ENCODE measurements around the gene VILL. TPM values are rescaled to one million over a fixed set of nuclear protein-coding genes. Genes with fewer than 3 reads are reported as not detected.
A peak's percentile ranks its signal among the peaks of the same experiment; 100 is the strongest.
"Not testable (repeated sequence)": the region's sequence is repeated elsewhere in the genome, so short reads cannot be mapped to it uniquely, and the experiment has no call there.

VILL gene
- total RNA-seq, 1 donor from 2014 or later, result 4.0 TPM

DNA sequence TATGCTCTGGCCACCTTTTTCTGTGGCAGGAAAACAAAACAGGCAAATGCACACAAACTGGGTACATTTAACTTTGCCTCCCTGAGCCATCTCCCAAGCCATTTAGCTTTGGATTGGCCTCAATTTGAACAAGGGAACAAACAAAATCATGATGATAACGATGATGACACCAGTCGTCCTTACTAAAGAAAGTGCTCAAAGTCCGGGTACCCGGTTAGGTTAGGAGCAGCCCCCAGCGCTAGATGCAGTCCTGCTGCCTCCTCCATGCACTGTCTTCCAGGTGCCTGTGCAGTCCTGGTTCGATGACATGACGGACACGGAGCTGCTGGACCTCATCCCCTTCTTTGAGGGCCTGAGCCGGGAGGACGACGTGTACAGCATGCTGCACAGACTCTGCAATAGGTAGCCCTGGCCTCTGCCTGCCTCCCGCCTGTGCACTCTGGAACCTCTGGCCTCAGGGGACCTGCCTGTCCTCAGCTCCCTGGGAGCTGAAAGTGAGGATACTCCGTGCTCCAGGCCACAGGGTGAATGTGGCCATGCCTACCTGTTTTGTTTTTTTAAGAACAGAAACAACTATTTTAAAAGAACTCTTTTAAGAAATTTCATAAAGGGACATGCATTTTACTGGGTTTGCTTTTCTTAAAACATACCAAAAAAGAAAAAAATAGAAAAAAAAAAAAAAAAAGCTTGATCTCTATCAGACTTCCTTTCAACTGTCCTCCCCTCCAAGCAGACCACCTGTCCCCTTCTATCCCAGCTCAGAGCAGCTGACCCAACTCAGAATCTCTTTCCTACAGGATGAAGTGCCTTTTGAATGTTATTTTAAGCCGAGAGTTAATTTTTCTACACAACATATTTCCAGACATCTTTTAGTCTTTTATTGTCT, 9.9 kb upstream of the VILL start:
- no peak for ATAC-seq (ENCODE audit: poor library complexity)
- intact Hi-C loops (cut with DNase I), result no loop called here
- no peak for DNase-seq

- intact Hi-C loops (cut with DNase I), result no loop called here
- ATAC-seq (ENCODE audit: poor library complexity) (no peak), DNase-seq (no peak)
Observed at GRCh38 chr3:37981348-37981664, 9.3 kb upstream of the VILL start.

GRCh38 chr3:37982331-37982730, 8.3 kb upstream of the VILL start:
- intact Hi-C loops (cut with DNase I), result no loop called here
- ATAC-seq (ENCODE audit: poor library complexity) (no peak), DNase-seq (no peak)

GRCh38 chr3:37984051-37984450, 6.5 kb upstream of the VILL start:
- DNase-seq (no peak), ATAC-seq (ENCODE audit: poor library complexity) (no peak)
- intact Hi-C loops (cut with DNase I), result no loop called here

DNA sequence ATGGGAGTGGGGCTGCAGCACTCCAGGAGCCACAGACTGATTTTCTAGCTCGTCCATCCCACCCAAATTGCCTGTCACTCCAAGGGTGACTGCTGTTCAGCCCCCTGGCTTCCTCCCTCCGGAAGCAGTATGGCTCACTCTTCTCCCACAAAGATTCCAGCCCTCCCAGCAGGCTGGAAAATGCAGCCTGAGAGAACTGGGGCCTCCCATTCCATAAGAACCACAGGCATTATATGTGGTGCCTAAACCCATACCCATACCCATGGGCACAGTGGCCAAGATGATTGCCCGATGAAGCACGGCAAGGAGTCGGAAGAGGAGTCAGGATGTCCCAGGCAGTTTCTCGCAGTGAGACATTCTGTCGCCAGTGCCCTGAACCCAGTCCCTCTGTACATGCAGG, 6.0 kb upstream of the VILL start:
- ATAC-seq (ENCODE audit: poor library complexity) (no peak), DNase-seq (no peak)
- intact Hi-C loops (cut with DNase I), result no loop called here

DNA sequence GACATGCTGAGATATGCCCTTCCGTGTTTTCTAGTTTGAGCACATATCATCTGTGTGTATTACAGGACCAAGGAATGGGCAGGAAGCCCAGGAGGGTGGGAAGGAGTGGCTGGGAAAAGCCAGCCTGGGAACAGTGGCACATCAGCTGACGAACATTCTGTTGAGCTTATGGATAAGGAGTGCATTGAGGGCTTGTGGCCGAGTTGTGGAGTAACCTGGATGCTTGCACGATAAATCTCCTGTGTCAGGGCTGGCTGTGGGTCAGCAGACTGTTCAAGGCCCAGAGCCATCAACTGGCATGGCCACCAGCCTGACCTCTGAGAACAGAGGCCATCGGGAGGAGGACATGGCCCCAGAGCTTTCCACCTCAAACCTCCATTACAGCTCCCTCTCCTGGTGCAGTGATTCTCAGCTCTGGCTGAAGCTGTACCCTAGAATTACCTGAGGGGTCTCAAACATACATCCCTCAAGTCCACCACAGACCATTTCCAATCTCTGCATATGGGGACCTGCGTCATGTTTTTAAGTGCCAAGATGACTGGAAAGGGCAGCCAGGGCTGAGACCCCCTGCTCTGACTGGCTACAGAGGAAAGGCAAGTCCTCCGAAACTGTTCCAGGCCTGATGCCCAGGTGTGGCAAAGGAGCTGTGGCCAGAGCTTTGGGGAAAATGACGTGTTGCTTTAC, 4.8 kb upstream of the VILL start:
- intact Hi-C loops (cut with DNase I), result no loop called here
- DNase-seq (no peak), ATAC-seq (ENCODE audit: poor library complexity) (peak; percentile 76)

GRCh38 chr3:37986479-37987314, 3.9 kb upstream of the VILL start:
- intact Hi-C loops (cut with DNase I), result no loop called here
- DNase-seq, result no peak
- no peak for ATAC-seq (ENCODE audit: poor library complexity)

GRCh38 chr3:37987315-37987697, 3.3 kb upstream of the VILL start:
- DNase-seq, result no peak
- intact Hi-C loops (cut with DNase I), result no loop called here

DNA sequence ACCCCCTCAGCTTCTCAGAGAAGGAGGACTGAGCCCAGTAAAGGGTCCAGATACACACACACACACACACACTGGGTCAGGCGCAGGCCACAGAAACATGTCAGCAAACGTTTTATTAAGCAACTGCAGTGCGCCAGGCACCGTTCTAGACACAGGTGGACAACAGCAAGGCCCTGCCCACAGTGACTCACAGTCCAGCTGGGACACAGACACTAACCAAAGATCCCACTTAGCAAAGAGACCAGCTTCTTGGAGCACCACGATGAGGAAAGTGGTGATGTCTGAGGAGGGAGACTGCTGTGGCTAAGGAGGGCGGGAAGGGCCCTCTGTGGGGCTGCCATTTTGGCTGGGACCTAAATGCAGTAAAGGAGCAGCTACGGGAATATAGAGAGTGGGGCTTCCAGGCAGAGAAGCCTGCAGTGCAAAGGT, 2.8 kb upstream of the VILL start:
- DNase-seq (no peak), ATAC-seq (ENCODE audit: poor library complexity) (no peak)
- intact Hi-C loops (cut with DNase I), result no loop called here

More at GRCh38 chr3:37987315-37987697, 3.3 kb upstream of the VILL start:
- no peak for ATAC-seq (ENCODE audit: poor library complexity)

DNA sequence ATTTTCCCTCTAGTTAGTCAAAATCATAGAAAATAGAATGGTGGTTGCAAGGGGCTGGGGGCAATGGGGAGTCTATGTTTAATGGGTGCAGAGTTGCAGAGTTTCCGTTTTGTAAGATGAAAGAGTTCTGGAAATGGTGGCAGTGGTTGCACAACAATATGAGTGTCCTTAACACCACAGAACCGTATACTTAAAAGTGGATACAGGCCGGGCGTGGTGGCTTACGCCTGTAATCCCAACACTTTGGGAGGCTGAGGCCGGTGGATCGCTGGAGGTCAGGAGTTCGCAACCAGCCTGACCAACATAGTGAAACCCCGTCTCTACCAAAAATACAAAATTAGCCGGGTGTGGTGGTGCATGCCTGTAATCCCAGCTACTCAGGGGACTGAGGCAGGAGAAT, 2.2 kb upstream of the VILL start:
- DNase-seq; ATAC-seq (ENCODE audit: poor library complexity): not testable (repeated sequence)

DNA sequence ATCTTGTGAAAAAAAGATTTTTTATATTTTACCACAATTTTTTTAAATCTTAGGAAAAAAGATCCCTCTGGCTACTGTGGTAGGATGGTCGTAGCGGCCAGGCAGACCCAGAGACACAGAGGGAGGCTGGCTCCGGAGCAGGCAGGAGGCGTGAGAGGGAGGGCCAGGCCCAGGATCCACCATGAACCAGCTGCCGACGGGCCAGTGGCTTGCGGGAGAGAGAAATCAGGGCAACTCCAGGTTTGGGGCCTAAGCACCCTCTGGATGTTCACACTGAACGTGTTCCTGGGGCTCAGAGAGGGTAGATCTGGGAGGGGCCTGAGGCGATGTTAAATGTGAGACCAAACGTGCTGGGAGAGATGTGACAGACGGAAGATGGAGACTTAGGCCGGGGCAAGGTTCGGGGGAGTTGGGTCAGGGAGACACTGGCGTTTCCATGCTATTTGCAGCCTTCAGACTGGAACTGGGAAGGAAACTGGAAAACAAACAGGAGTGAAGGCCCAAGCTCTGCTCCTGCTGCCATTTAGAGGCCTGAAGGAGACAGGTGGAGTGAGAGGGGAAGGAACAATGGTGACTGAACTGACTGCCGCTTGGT, 1.6 kb upstream of the VILL start:
- ATAC-seq (ENCODE audit: poor library complexity), result no peak
- no peak for DNase-seq
- intact Hi-C loops (cut with DNase I), result no loop called here

More for the DNA sequence above, 2.2 kb upstream of the VILL start:
- intact Hi-C loops (cut with DNase I), result not testable (repeated sequence)

- DNase-seq (no peak), ATAC-seq (ENCODE audit: poor library complexity) (no peak)
- intact Hi-C loops (cut with DNase I), result no loop called here
Observed at GRCh38 chr3:37989821-37990480, 635 bp upstream of the VILL start.

DNA sequence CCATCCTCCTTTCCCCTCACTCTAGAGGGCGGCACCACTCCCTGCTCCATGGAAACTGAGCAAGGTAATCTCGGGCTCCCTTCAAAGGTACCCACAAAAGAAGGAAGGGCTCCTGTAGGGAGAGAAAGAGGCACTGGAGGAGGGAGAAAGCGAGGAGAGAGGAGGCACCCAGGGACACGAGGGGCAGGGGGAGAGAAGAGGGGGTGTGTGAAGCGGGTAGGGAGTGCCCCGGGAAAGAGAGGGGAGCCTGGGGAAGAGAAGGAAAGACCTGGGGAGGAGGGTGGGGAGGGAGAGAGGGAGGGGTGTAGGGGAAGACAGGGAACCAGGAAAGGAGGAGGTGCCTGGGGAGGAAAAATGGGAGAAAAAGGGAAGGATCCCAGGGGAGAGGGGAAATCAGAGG, 523 bp downstream of the VILL start:
- DNase-seq (no peak), ATAC-seq (ENCODE audit: poor library complexity) (no peak)
- intact Hi-C loops (cut with DNase I), result no loop called here

GRCh38 chr3:37991823-37992222, 1.2 kb downstream of the VILL start:
- ATAC-seq (ENCODE audit: poor library complexity) (no peak), DNase-seq (no peak)

DNA sequence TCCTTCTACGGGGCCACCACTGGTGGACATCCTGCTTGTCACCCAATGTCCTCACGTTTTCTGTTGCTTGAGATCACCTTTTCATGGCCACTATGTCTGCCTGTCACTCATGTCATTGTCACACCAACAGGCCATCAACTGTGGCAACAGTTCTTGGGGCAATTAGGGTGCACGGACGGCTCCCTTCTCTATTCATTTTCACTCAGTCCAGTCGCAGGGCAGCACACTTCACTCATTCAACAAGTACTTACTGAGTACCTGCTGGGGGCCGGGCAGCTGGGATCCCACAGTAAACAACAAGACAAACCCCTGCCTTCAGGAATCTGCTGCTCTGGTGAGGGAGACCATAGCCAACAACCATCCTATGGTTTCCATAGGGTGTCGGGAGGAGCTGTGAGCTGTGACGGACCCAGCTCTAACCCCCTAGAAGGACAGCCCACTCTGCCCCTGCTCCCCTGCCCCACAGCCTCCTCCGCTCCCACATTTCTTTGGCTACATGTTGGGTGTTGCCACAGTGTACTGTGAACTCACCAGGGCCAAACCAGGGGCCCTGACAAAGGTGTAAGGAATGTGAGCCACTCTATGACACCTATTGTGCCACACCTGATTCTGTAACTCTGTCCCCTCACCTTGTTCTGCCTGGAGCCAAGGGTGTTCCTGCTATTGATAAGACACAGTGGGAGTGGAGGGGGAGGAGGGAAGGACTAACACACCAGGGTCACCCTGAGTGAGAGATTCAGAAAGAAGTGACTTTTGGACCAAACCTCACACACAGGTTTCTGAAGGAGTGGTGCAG, 1.9 kb downstream of the VILL start:
- intact Hi-C loops (cut with DNase I), result no loop called here
- DNase-seq (peak; percentile 21), ATAC-seq (ENCODE audit: poor library complexity) (no peak)

More at GRCh38 chr3:37991823-37992222, 1.2 kb downstream of the VILL start:
- intact Hi-C loops (cut with DNase I), result no loop called here

GRCh38 chr3:37993067-37993455, 2.5 kb downstream of the VILL start:
- DNase-seq, result no peak
- no peak for ATAC-seq (ENCODE audit: poor library complexity)
- intact Hi-C loops (cut with DNase I), result no loop called here

DNA sequence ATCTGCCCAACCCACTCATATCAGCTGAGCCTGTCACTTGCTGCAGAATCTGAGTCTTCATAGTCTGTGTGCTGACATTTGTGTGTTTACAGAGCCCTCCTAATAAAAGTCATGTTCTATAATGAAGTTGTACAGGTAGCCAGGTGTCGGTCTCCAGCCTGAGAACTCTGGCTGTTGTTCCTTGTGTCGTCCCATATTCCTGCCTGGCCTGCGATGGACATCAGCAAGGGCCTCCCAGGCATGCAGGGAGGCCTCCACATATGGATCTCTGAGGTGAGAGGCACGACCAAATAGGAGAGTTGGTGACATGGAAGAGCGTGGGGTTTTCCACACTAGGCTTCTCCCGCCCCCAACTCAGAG, 2.9 kb downstream of the VILL start:
- DNase-seq, result no peak
- no peak for ATAC-seq (ENCODE audit: poor library complexity)
- intact Hi-C loops (cut with DNase I), result no loop called here

Data from Right ventricle myocardium superior (tissue), 1 donor.